SK-N-SH treated with all-trans-retinoic acid at 6 μM for 48 hours (cell line): ENCODE data around the gene STK11.

Source experiments
- ATAC-seq: fragments of 200-7000 bp; cut with Tn5 transposase; 3 replicates; pipeline ENCODE4 v1.9.1; 2020; ENCODE audit warnings: mild to moderate bottlenecking, moderate library complexity
- ARNTL ChIP-seq: fragments of 450-650 bp; formaldehyde crosslinking; IDR thresholded peaks from 2 replicates; pipeline ENCODE4 v1.5.0; 2020; ENCODE audit warnings: low read depth, mild to moderate bottlenecking, moderate library complexity, borderline replicate concordance
- BACH2 ChIP-seq: fragments of 250-450 bp; sonication (Bioruptor Pico); IDR thresholded peaks from 2 replicates; pipeline ENCODE4 v1.9.0; 2021; ENCODE audit warnings: mild to moderate bottlenecking, borderline replicate concordance
- CSDC2 ChIP-seq: fragments of 250-450 bp; sonication (Bioruptor Pico); IDR thresholded peaks from 2 replicates; pipeline ENCODE4 v1.5.0; 2020; ENCODE audit warnings: mild to moderate bottlenecking, moderate library complexity
- ESRRG ChIP-seq: fragments of 250-450 bp; sonication (Bioruptor Pico); IDR thresholded peaks from 2 replicates; pipeline ENCODE4 v1.6.1; 2021; ENCODE audit warnings: mild to moderate bottlenecking
- GLIS3 ChIP-seq: fragments of 250-450 bp; sonication (Bioruptor Pico); IDR thresholded peaks from 2 replicates; pipeline ENCODE4 v1.5.0; 2020; ENCODE audit warnings: mild to moderate bottlenecking, moderate library complexity
- OSR1 ChIP-seq: fragments of 250-450 bp; sonication (Bioruptor Pico); IDR thresholded peaks from 2 replicates; pipeline ENCODE4 v1.8.0; 2022; ENCODE audit warnings: moderate library complexity, mild to moderate bottlenecking, inconsistent platforms
- PPARA ChIP-seq: fragments of 250-450 bp; sonication (Bioruptor Pico); IDR thresholded peaks from 2 replicates; pipeline ENCODE4 v1.5.0; 2020; ENCODE audit warnings: mild to moderate bottlenecking, borderline replicate concordance
- RARB ChIP-seq: fragments of 250-450 bp; sonication (Bioruptor Pico); IDR thresholded peaks from 2 replicates; pipeline ENCODE4 v1.8.0; 2021; ENCODE audit warnings: mild to moderate bottlenecking, moderate library complexity
- SNAI2 ChIP-seq: fragments of 250-450 bp; sonication (Bioruptor Pico); IDR thresholded peaks from 2 replicates; pipeline ENCODE4 v1.5.0; 2020; ENCODE audit warnings: mild to moderate bottlenecking, moderate library complexity
- TCF4 ChIP-seq: fragments of 250-450 bp; sonication (Bioruptor Pico); IDR thresholded peaks from 2 replicates; pipeline ENCODE4 v1.8.0; 2021; ENCODE audit warnings: mild to moderate bottlenecking, moderate library complexity, borderline replicate concordance
- TOX ChIP-seq: fragments of 250-450 bp; sonication (Bioruptor Pico); IDR thresholded peaks from 2 replicates; pipeline ENCODE4 v1.8.0; 2021; ENCODE audit warnings: mild to moderate bottlenecking, moderate library complexity, borderline replicate concordance
- ZC3H10 ChIP-seq: fragments of 250-450 bp; sonication (Bioruptor Pico); IDR thresholded peaks from 2 replicates; pipeline ENCODE4 v1.5.1; 2021; ENCODE audit warnings: mild to moderate bottlenecking, moderate library complexity
- ZFP3 ChIP-seq: fragments of 250-450 bp; sonication (Bioruptor Pico); IDR thresholded peaks from 2 replicates; pipeline ENCODE4 v1.5.0; 2020; ENCODE audit warnings: mild to moderate bottlenecking, moderate library complexity
- ZFP30 ChIP-seq: fragments of 450-650 bp; formaldehyde crosslinking; IDR thresholded peaks from 2 replicates; pipeline ENCODE4 v1.5.0; 2022; ENCODE audit warnings: mild to moderate bottlenecking, moderate library complexity
- ZNF565 ChIP-seq: fragments of 450-650 bp; formaldehyde crosslinking; conservative IDR thresholded peaks from 2 replicates; pipeline ENCODE4 v1.5.0; 2020; ENCODE audit warnings: low read depth, mild to moderate bottlenecking, moderate library complexity
- ZNF70 ChIP-seq: fragments of 450-650 bp; formaldehyde crosslinking; IDR thresholded peaks from 2 replicates; pipeline ENCODE4 v1.5.0; 2020; ENCODE audit warnings: mild to moderate bottlenecking, moderate library complexity
- ZNF8 ChIP-seq: fragments of 450-650 bp; formaldehyde crosslinking; IDR thresholded peaks from 2 replicates; pipeline ENCODE4 v1.5.0; 2020; ENCODE audit warnings: mild to moderate bottlenecking, moderate library complexity
- TF ChIP-seq, protein P1 (sequence below): fragments of 250-450 bp; sonication (Bioruptor Pico); IDR thresholded peaks from 2 replicates; pipeline ENCODE4 v1.5.1; 2020; ENCODE audit warnings: low read depth, mild to moderate bottlenecking, moderate library complexity
- TF ChIP-seq, protein P2 (sequence below): fragments of 250-450 bp; sonication (Bioruptor Pico); IDR thresholded peaks from 2 replicates; pipeline ENCODE4 v1.8.0; 2021; ENCODE audit warnings: low read depth, mild to moderate bottlenecking, moderate library complexity, borderline replicate concordance
- TF ChIP-seq, protein P3 (sequence below): fragments of 250-450 bp; sonication (Bioruptor Pico); IDR thresholded peaks from 2 replicates; pipeline ENCODE4 v1.5.0; 2020; ENCODE audit warnings: mild to moderate bottlenecking, moderate library complexity
- TF ChIP-seq, protein P4 (sequence below): fragments of 250-450 bp; sonication (Bioruptor Pico); IDR thresholded peaks from 2 replicates; pipeline ENCODE4 v1.5.1; 2021; ENCODE audit warnings: mild to moderate bottlenecking, moderate library complexity

STK11 gene

DNA sequence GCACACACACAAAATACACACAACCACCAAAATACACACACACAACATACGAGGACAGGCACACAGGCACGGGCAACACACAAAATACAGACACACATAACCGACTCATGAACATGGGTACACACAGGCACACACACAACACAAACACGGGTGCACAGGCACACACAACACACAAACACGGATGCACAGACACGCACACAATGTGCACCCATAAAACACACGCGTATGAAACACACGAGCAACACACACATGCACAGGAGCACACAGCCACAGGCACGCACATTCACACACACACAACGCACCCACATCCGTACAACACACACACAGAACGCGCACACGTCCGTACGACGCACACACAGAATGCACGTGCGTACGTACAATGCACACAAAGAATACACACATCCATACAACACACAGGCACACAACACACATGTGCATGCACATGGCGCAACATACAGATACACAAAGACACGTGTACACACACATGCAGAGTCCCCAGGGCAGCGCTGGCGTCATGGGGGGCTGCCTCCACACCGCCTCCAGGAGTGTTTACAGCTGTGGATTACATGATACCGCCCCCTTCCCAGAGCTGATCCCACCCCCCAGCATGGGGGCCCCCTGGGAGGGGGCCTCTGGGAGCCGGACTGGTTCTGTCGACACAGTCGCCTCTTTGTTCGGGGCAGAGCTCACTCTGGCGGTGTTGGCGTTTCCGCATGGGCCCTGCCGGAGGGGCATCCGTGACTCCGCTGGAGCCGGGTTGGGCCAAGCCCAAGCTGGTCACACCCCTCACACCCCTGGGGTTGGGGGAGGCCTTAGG lies 34.4 kb upstream of the STK11 start:
- no peak for ATAC-seq
- TF ChIP-seq ARNTL (no peak), ZNF70 (no peak), TCF4 (CRISPR knock-in tag) (no peak), GLIS3 (CRISPR knock-in tag) (no peak), ZFP30 (CRISPR knock-in tag) (no peak), ZC3H10 (CRISPR knock-in tag) (no peak), SNAI2 (no peak), ZNF8 (CRISPR knock-in tag) (no peak), TOX (CRISPR knock-in tag) (no peak), BACH2 (CRISPR knock-in tag) (no peak), RARB (CRISPR knock-in tag) (no peak), PPARA (CRISPR knock-in tag) (no peak), ZNF565 (no peak), ZFP3 (CRISPR knock-in tag) (no peak)
- TF ChIP-seq, protein P1, sequence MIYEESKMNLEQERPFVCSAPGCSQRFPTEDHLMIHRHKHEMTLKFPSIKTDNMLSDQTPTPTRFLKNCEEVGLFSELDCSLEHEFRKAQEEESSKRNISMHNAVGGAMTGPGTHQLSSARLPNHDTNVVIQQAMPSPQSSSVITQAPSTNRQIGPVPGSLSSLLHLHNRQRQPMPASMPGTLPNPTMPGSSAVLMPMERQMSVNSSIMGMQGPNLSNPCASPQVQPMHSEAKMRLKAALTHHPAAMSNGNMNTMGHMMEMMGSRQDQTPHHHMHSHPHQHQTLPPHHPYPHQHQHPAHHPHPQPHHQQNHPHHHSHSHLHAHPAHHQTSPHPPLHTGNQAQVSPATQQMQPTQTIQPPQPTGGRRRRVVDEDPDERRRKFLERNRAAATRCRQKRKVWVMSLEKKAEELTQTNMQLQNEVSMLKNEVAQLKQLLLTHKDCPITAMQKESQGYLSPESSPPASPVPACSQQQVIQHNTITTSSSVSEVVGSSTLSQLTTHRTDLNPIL (CRISPR knock-in tag) = no peak
- TF ChIP-seq, protein P2, sequence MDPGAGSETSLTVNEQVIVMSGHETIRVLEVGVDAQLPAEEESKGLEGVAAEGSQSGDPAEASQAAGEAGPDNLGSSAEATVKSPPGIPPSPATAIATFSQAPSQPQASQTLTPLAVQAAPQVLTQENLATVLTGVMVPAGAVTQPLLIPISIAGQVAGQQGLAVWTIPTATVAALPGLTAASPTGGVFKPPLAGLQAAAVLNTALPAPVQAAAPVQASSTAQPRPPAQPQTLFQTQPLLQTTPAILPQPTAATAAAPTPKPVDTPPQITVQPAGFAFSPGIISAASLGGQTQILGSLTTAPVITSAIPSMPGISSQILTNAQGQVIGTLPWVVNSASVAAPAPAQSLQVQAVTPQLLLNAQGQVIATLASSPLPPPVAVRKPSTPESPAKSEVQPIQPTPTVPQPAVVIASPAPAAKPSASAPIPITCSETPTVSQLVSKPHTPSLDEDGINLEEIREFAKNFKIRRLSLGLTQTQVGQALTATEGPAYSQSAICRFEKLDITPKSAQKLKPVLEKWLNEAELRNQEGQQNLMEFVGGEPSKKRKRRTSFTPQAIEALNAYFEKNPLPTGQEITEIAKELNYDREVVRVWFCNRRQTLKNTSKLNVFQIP (CRISPR knock-in tag) = no peak
- TF ChIP-seq, protein P3, sequence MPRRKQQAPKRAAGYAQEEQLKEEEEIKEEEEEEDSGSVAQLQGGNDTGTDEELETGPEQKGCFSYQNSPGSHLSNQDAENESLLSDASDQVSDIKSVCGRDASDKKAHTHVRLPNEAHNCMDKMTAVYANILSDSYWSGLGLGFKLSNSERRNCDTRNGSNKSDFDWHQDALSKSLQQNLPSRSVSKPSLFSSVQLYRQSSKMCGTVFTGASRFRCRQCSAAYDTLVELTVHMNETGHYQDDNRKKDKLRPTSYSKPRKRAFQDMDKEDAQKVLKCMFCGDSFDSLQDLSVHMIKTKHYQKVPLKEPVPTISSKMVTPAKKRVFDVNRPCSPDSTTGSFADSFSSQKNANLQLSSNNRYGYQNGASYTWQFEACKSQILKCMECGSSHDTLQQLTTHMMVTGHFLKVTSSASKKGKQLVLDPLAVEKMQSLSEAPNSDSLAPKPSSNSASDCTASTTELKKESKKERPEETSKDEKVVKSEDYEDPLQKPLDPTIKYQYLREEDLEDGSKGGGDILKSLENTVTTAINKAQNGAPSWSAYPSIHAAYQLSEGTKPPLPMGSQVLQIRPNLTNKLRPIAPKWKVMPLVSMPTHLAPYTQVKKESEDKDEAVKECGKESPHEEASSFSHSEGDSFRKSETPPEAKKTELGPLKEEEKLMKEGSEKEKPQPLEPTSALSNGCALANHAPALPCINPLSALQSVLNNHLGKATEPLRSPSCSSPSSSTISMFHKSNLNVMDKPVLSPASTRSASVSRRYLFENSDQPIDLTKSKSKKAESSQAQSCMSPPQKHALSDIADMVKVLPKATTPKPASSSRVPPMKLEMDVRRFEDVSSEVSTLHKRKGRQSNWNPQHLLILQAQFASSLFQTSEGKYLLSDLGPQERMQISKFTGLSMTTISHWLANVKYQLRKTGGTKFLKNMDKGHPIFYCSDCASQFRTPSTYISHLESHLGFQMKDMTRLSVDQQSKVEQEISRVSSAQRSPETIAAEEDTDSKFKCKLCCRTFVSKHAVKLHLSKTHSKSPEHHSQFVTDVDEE (CRISPR knock-in tag) = no peak

DNA sequence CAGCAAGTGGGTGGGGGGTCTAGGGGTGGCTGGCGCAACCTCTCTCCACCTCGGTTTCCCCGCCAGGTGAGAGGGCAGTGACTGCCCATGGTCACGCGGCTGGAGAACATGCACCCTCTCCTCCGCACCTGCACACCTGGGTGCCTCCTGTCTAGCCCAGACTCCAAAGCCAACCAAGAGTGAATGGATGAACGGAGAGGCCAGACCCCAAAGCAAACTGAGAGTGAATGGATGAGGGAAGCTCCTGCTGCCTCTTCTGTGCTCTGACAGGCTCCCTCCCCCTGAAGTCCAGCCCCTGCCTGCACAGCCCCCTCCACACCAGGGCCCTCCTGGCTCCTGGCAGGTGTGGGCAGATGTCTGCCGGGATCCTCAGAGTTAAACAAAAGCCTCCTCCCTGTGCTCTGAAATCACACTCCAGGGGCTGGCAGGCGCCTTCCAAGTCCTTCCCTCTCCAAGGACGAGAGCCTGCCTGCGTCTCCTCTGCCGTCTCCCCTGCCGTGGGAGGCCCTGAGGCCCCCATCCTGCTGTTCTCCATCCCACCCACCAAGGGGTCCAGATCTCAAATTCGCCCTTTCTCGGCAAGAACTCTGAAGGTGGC lies 33.7 kb upstream of the STK11 start:
- ATAC-seq = no peak
- TF ChIP-seq TCF4 (CRISPR knock-in tag) (no peak), ZNF8 (CRISPR knock-in tag) (no peak), SNAI2 (no peak), TOX (CRISPR knock-in tag) (no peak), OSR1 (CRISPR knock-in tag) (no peak), ZFP3 (CRISPR knock-in tag) (no peak), ARNTL (no peak), ESRRG (CRISPR knock-in tag) (no peak), CSDC2 (CRISPR knock-in tag) (no peak), ZNF565 (no peak)
- TF ChIP-seq, protein P3 (CRISPR knock-in tag) = no peak
- TF ChIP-seq, protein P2 (CRISPR knock-in tag) = no peak
- TF ChIP-seq, protein P4, sequence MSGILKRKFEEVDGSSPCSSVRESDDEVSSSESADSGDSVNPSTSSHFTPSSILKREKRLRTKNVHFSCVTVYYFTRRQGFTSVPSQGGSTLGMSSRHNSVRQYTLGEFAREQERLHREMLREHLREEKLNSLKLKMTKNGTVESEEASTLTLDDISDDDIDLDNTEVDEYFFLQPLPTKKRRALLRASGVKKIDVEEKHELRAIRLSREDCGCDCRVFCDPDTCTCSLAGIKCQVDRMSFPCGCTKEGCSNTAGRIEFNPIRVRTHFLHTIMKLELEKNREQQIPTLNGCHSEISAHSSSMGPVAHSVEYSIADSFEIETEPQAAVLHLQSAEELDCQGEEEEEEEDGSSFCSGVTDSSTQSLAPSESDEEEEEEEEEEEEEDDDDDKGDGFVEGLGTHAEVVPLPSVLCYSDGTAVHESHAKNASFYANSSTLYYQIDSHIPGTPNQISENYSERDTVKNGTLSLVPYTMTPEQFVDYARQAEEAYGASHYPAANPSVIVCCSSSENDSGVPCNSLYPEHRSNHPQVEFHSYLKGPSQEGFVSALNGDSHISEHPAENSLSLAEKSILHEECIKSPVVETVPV = no peak
- TF ChIP-seq, protein P1 (CRISPR knock-in tag) = no peak
